ENCODE results near the gene CEACAM21. TPM values are rescaled to one million over a fixed set of nuclear protein-coding genes. Genes with fewer than 3 reads are reported as not detected.

The CEACAM21 gene
- polyA plus RNA-seq, 3 donors, result 2.1 to 6.4 (median 4.1) TPM

GRCh38 chr19:41547569-41547968, 28.4 kb upstream of the CEACAM21 start:
- H3K79me2 ChIP-seq (ENCODE audit: insufficient read depth, low read length), result peaks cover 28% of the 10 kb centered on the region
- no peak overlapping the region for H3K9ac ChIP-seq (ENCODE audit: insufficient read depth, low read length, poor library complexity, severe bottlenecking)
- no peak overlapping the region for H3K27ac ChIP-seq (ENCODE audit: low read depth in 1 of 2, low read length in 2 of 2)
- peaks cover 0 to 3% of the 10 kb centered on the region in 2 donors for H3K36me3 Mint-ChIP-seq
- H3K4me3 ChIP-seq (replicated peaks in 1 of 3; ENCODE audit: low read depth in 2 of 3, low read length in 3 of 3), result no peak overlapping the region
- H3K36me3 ChIP-seq (replicated peaks in 1 of 2; ENCODE audit: control insufficient read depth in 1 of 2, insufficient read depth in 2 of 2, low read length in 2 of 2), result no peaks in the 10 kb centered on the region
- no peaks in the 10 kb centered on the region for H3K27me3 ChIP-seq (ENCODE audit: control insufficient read depth in 2 of 2, insufficient read depth in 2 of 2, low read length in 2 of 2)
- no peak for DNase-seq
- intact Hi-C loops (cut with micrococcal nuclease), result no loop called here
- no peak overlapping the region for H3K4me2 ChIP-seq (replicated peaks; ENCODE audit: extremely low read depth, low read length, poor library complexity, severe bottlenecking)
- WGBS (ENCODE audit: insufficient coverage), result 40% methylated on average over 2 of the region's 2 CpGs
- no peak for TF ChIP-seq CTCF (IDR thresholded peaks at IDR 0.05)
- peaks cover 82 to 97% of the 10 kb centered on the region in 2 donors for H3K4me1 ChIP-seq (ENCODE audit: control insufficient read depth in 1 of 2, insufficient read depth in 2 of 2, low read length in 2 of 2)
- no peak overlapping the region for H3K4me3 Mint-ChIP-seq
- H2AFZ ChIP-seq (ENCODE audit: insufficient read depth, low read depth, low read length, poor library complexity, severe bottlenecking), result no peak overlapping the region
- peaks cover 0 to under 1% (median 0%) of the 10 kb centered on the region in 3 donors for H3K27me3 Mint-ChIP-seq (ENCODE audit: low read depth in 3 of 3)
- no peaks in the 10 kb centered on the region for H3K9me3 ChIP-seq (replicated peaks in 1 of 2; ENCODE audit: control insufficient read depth in 1 of 2, insufficient read depth in 1 of 2, low read length in 2 of 2)
- H3K4me1 Mint-ChIP-seq, result peaks cover 82% of the 10 kb centered on the region
- no peaks in the 10 kb centered on the region for H4K20me1 ChIP-seq (ENCODE audit: insufficient read depth, low read length)
- H3K27ac Mint-ChIP-seq, result peak overlapping the region in 4 of 7 donors; percentile 7 to 82 (median 52)
- H3K9me3 Mint-ChIP-seq, result no peaks in the 10 kb centered on the region

GRCh38 chr19:41548047-41548446, 27.9 kb upstream of the CEACAM21 start:
- H4K20me1 ChIP-seq (ENCODE audit: insufficient read depth, low read length), result no peaks in the 10 kb centered on the region
- intact Hi-C loops (cut with micrococcal nuclease), result loop anchor here in 1 of 2 donors (2.0 kb wide), 1 partner anchor 15 kb away; no protein-coding TSS in a partner anchor
- Mint-ChIP-seq H3K4me3 (no peak overlapping the region), H3K9me3 (no peaks in the 10 kb centered on the region), H3K27ac (peak overlapping the region in 2 of 7 donors; percentile 22 to 79), H3K36me3 (peaks cover 0 to 4% of the 10 kb centered on the region in 2 donors), H3K4me1 (peaks cover 82% of the 10 kb centered on the region), H3K27me3 (ENCODE audit: low read depth in 3 of 3) (peaks cover 0 to 2% (median 0%) of the 10 kb centered on the region in 3 donors)
- H3K36me3 ChIP-seq (replicated peaks in 1 of 2; ENCODE audit: control insufficient read depth in 1 of 2, insufficient read depth in 2 of 2, low read length in 2 of 2), result no peaks in the 10 kb centered on the region
- H3K27me3 ChIP-seq (ENCODE audit: control insufficient read depth in 2 of 2, insufficient read depth in 2 of 2, low read length in 2 of 2), result no peaks in the 10 kb centered on the region
- H3K27ac ChIP-seq (ENCODE audit: low read depth in 1 of 2, low read length in 2 of 2), result peak overlapping the region; percentile 4 to 76
- H3K9ac ChIP-seq (ENCODE audit: insufficient read depth, low read length, poor library complexity, severe bottlenecking), result no peak overlapping the region
- peaks cover 82 to 97% of the 10 kb centered on the region in 2 donors for H3K4me1 ChIP-seq (ENCODE audit: control insufficient read depth in 1 of 2, insufficient read depth in 2 of 2, low read length in 2 of 2)
- no peak for DNase-seq
- 72% methylated on average over 4 of the region's 4 CpGs for WGBS (ENCODE audit: insufficient coverage)
- peaks cover 28% of the 10 kb centered on the region for H3K79me2 ChIP-seq (ENCODE audit: insufficient read depth, low read length)
- no peaks in the 10 kb centered on the region for H3K9me3 ChIP-seq (replicated peaks in 1 of 2; ENCODE audit: control insufficient read depth in 1 of 2, insufficient read depth in 1 of 2, low read length in 2 of 2)
- no peak for TF ChIP-seq CTCF (IDR thresholded peaks at IDR 0.05)
- no peak overlapping the region for H3K4me3 ChIP-seq (replicated peaks in 1 of 3; ENCODE audit: low read depth in 2 of 3, low read length in 3 of 3)
- H3K4me2 ChIP-seq (replicated peaks; ENCODE audit: extremely low read depth, low read length, poor library complexity, severe bottlenecking), result no peak overlapping the region
- H2AFZ ChIP-seq (ENCODE audit: insufficient read depth, low read depth, low read length, poor library complexity, severe bottlenecking), result no peak overlapping the region
